ENCODE results near the gene M6PR. TPM values are rescaled to one million over a fixed set of nuclear protein-coding genes. Genes with fewer than 3 reads are reported as not detected.

M6PR gene
- total and polyA plus RNA-seq, 8 donors, result 29.5 to 99.7 (median 54.0) TPM

DNA sequence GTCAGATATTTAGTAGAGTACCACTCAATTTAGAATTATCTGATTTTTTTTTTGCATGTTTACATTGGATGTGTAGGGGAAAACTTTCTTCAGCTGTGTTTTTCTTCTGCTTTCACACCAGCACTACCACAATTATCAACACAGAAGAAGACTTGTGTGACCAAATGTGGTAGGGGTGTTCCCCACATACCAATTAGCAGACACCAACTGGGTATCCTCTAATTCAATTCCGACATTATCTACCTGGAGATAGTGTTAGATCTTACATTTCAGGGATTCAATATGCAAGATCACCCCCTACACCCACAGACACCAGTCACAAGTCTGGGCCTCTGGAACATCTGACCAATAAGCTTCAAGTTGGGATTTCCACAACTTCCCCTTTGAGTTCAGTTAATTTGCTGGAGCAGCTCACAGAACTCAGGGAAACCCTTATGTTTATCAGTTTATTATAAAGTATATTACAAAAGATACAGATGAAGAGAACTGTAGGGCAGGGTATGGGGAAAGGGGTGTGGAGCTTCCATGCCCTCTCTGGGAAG, 35.8 kb upstream of the M6PR start:
- DNase-seq, result no peak
- Histone ChIP-seq H3K27me3 (no peaks in the 10 kb centered on the region), H3K4me1 (no peaks in the 10 kb centered on the region), H3K27ac (no peak overlapping the region), H3K36me3 (no peaks in the 10 kb centered on the region), H3K4me3 (no peak overlapping the region), H3K9me3 (no peaks in the 10 kb centered on the region)
- intact Hi-C loops (cut with DNase I), result no loop called here
- no peak for ATAC-seq
- TF ChIP-seq, protein P1, sequence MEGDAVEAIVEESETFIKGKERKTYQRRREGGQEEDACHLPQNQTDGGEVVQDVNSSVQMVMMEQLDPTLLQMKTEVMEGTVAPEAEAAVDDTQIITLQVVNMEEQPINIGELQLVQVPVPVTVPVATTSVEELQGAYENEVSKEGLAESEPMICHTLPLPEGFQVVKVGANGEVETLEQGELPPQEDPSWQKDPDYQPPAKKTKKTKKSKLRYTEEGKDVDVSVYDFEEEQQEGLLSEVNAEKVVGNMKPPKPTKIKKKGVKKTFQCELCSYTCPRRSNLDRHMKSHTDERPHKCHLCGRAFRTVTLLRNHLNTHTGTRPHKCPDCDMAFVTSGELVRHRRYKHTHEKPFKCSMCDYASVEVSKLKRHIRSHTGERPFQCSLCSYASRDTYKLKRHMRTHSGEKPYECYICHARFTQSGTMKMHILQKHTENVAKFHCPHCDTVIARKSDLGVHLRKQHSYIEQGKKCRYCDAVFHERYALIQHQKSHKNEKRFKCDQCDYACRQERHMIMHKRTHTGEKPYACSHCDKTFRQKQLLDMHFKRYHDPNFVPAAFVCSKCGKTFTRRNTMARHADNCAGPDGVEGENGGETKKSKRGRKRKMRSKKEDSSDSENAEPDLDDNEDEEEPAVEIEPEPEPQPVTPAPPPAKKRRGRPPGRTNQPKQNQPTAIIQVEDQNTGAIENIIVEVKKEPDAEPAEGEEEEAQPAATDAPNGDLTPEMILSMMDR (IDR thresholded peaks at IDR 0.05), result no peak
- FAIRE-seq, result no peak
- WGBS, 2 donors, result 84 to 91% methylated on average over 1 of the region's 1 CpG

DNA sequence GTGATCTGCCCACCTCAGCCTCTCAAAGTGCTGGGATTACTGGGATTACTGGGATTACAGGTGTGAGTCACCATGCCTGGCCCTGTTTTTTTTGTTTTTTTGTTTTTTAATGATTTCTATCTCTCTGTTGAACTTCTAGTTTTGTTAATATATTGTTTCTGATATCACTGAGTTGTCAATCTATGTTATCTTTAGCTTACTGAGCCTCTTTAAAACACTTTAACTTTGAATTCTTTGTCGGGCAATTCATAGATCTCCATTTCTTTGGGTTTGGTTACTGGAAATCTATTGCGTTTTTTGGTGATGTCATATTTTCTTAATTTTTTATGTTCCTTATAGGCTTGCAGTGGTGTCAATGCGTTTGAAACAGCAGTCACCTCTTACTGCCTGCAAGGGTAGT, 30.7 kb upstream of the M6PR start:
- H3K36me3 ChIP-seq, result no peaks in the 10 kb centered on the region
- no peaks in the 10 kb centered on the region for H3K4me1 ChIP-seq
- TF ChIP-seq, protein P1 (IDR thresholded peaks at IDR 0.05), result no peak
- WGBS, 2 donors, result 83 to 86% methylated on average over 3 of the region's 3 CpGs
- FAIRE-seq, result no peak
- H3K27ac ChIP-seq, result no peak overlapping the region
- H3K4me3 ChIP-seq, result no peak overlapping the region
- no peak for DNase-seq
- intact Hi-C loops (cut with DNase I), result no loop called here
- H3K9me3 ChIP-seq, result no peaks in the 10 kb centered on the region
- no peaks in the 10 kb centered on the region for H3K27me3 ChIP-seq
- no peak for ATAC-seq

DNA sequence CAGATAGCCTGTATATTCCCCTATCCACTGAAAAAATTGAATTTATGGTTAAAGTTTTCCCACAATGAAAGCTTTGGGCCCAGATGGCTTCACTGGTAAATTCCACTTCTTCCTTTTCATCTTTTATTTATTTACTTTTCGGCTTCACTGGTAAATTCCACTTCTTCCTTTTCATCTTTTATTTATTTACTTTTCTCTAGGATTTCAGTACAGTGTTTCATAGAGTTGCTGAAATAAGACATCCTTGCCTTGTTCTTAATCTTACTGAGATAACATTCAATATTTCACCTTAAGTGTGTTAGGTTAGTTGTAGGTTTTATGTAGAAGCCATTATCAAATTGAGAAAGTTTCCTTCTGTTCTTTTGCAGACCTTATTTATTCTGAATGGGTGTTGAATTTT, 21.0 kb upstream of the M6PR start:
- FAIRE-seq, result no peak
- TF ChIP-seq, protein P1 (IDR thresholded peaks at IDR 0.05), result no peak
- WGBS, 2 donors, result 60 to 71% methylated on average over 1 of the region's 1 CpG

DNA sequence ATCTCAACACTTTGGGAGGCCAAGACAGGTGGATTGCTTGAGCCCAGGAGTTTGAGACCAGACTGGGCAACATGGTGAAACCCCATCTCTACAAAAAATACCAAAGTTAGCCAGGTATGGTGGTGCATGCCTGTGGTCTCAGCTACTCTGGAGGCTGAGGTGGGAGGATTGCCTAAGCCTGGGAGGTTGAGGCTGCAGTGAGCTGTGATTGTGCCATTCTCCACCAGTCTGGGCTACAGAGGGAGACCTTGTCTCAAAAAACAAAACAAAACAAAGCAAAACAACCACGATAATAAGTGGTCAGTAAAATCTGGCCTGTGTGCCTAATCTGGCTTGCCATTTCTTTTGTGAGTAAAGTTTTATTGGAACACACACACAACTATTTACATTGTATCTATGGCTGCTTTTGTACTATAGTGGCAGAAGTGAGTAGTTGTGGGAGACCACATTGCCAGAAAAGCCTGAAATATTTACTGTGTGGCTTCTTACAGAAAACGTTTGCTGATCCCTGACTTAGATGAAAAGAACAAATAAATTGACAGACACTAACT, 20.5 kb upstream of the M6PR start:
- no peaks in the 10 kb centered on the region for H3K27me3 ChIP-seq
- 34 to 58% methylated on average over 2 of the region's 2 CpGs for WGBS, 2 donors
- H3K4me1 ChIP-seq, result no peaks in the 10 kb centered on the region
- no peak overlapping the region for H3K4me3 ChIP-seq
- TF ChIP-seq, protein P1 (IDR thresholded peaks at IDR 0.05), result no peak
- intact Hi-C loops (cut with DNase I), result no loop called here
- no peak overlapping the region for H3K27ac ChIP-seq
- H3K36me3 ChIP-seq, result no peaks in the 10 kb centered on the region
- DNase-seq, result no peak
- H3K9me3 ChIP-seq, result no peaks in the 10 kb centered on the region
- ATAC-seq, result no peak
- FAIRE-seq, result no peak

More for the DNA sequence above, 21.0 kb upstream of the M6PR start:
- H3K27ac ChIP-seq, result no peak overlapping the region
- H3K4me1 ChIP-seq, result no peaks in the 10 kb centered on the region
- H3K9me3 ChIP-seq, result no peaks in the 10 kb centered on the region
- no peak overlapping the region for H3K4me3 ChIP-seq
- H3K36me3 ChIP-seq, result no peaks in the 10 kb centered on the region
- DNase-seq (no peak), ATAC-seq (no peak)
- intact Hi-C loops (cut with DNase I), result no loop called here
- H3K27me3 ChIP-seq, result no peaks in the 10 kb centered on the region

DNA sequence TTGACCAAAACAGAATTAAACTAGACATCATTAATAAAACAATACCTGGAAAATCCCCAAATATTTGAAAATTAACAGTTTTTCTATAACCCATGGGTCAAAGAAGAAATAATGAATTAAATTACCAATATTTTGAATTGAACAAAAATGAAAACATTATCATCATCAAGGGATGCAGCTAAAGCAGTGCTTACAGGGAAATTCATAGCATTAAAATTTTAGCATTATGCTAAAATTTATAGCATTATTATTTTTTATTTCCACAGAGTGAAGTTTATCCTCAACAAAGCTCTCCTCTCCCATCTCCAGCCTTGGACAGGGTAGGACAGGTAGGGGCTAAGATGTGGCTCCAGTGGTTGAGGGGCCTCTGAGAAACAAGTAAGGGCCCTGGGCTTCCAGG, 19.3 kb upstream of the M6PR start:
- intact Hi-C loops (cut with DNase I), result no loop called here
- TF ChIP-seq, protein P1 (IDR thresholded peaks at IDR 0.05), result no peak
- no peak for ATAC-seq
- Histone ChIP-seq H3K4me1 (no peaks in the 10 kb centered on the region), H3K36me3 (no peaks in the 10 kb centered on the region), H3K4me3 (no peak overlapping the region), H3K27me3 (no peaks in the 10 kb centered on the region), H3K9me3 (no peaks in the 10 kb centered on the region), H3K27ac (no peak overlapping the region)
- no peak for FAIRE-seq
- no peak for DNase-seq
